HG02610 (cell line): Measurements from ENCODE around the gene BLOC1S6.

Experiments used
- ATAC-seq: cut with Tn5 transposase; IDR thresholded peaks from one replicate; pipeline ENCODE4 v1.9.1; 2021; ENCODE audit warnings: mild to moderate bottlenecking, moderate library complexity; ENCODE audit not compliant: unreplicated experiment

The BLOC1S6 gene

DNA sequence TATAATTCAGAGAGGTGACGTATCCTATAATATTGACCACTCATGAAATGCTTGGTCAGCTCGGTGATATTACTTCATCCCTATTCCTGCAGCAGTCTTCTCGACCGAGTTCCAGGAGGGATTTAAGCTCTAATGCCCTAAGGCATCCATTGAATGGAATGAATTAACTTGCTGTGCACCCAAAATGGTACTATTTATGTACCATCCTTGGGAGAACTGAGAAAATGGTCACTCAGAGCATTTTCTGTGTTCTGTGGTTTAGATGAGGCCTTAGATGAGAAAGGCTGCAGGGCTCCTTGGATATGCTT lies 638 bp downstream of the BLOC1S6 start:
- no peak for ATAC-seq

DNA sequence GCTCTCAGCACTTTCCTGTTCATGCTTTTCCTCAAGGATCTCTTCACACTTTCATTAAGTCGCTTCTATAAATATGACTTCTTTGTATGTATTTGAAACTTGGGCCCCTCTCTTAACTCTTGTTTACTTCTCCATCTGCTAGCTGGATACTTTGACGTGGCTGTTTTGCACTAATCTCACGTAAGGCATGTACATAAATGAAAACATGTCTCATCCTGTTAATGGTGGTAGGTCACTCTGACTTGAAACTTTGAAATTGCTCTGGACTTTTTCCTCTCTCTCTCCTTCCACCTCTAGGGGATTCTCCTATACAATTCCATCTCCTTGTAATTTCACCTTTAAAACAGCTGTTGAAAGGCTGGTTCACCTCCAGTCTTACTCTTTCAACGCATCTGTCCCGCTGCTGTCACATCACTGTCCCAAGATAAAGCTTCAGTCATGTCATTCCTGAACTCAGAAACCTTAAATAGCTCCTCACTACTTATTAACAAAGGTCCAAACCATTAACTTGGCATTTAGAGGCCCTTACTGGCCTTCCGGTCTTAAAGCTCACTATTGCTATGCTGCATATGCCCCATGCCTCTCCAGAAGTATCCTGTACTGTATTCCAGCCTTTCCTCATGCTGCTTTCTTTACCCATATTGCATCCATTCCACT lies 1.2 kb downstream of the BLOC1S6 start:
- ATAC-seq = no peak

DNA sequence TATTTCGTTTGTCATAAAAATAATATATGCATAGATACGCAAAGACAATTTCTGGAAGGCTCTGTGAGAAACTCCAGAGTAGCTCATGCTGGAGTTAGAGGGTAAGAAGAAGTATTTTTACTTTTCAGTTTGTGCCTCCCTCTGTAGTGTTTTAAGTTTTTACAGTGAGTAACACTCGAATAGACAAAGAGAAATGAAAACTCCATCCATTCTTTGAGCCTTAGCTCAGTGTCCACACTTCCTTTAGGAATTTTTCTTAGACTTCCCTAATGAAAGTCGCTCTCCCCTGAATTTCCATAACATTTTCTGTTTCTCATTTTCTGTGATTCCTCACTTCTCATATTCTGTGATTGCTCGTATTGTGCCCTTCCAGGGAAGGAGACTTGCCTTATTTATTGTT lies 2.1 kb downstream of the BLOC1S6 start:
- no peak for ATAC-seq

DNA sequence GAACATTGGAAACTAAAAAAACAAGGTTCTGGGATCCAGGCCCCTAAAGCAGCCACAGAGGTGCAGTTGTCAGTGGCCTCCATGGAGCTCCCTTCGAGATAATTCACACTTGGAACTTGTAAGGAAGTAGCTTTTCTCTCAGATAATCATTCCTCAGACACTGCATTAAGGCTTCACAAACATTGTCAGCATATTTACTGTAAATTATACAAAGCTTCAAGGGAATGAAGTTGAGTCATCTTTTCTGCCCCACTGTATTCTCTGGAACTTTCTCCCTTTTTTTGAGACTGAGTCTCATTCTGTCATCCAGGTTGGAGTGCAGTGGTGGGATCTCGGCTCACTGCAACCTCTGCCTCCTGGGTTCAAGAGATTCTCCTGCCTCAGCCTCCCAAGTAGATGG lies 7.1 kb downstream of the BLOC1S6 start:
- ATAC-seq = no peak

- ATAC-seq = no peak
These were observed 7.8 kb downstream of the BLOC1S6 start for GRCh38 chr15:45594835-45595530.

- no peak for ATAC-seq
These were observed 16.7 kb downstream of the BLOC1S6 start for GRCh38 chr15:45603881-45604280.

DNA sequence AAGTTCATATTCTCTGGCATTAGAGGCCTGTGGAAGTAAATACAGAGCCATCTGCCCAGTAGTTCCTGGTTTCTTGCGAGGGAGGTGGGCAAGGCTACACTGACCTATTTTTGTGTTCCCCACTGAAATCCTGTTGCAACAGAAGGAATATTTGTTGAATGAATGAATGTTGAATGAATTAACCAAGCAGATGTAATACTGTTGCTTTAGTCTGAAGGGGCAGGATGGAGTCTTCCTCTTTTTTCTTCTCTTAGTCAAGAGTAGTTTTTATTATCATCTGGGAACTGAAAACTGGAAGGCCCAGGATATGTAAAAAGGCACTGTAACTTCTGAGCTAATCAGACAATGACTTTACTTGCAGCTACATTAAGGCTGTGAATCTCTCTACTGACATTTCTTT lies 17.1 kb downstream of the BLOC1S6 start:
- no peak for ATAC-seq

GRCh38 chr15:45606413-45606812 lies 19.2 kb downstream of the BLOC1S6 start:
- ATAC-seq = no peak

DNA sequence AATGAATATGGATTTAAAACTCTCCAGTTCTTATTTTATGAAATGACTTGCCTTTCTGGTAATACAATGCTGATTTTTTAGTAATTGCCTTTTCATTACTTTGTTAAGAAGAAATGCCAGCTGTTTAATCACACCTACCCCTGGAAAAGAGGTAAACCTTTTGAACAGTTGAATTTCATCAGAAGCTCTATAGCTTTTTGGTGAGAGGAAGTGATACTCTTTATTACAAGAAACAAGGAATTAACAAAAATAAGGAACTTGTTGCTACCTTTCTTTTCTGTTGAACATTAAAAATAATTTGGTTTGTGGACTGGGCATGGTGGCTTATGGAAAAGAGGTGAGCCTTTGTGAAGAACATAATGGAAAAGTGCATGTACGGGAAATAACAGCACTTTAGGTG lies 19.7 kb downstream of the BLOC1S6 start:
- no peak for ATAC-seq

DNA sequence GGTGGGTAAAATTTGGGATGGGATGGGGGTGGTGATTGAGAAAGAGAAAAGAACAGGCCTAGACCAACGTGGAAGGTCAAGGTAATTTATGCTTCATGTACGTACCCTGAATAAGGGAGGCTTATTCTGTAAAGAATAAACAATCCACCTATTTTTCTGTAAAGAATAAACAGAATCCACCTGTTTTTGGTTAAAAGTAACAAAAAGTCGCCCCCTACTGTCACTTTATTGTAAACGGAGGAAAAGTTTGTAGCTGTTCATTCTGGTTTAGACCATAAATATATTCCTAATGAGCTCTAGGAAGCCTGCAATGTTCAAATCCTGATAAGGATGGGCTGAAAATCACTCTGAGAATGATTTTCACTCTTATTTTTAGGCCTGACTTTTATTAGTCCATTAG lies 24.1 kb downstream of the BLOC1S6 start:
- no peak for ATAC-seq

- peak; percentile 61 for ATAC-seq
These were observed 25.7 kb downstream of the BLOC1S6 start for GRCh38 chr15:45612790-45613415.

GRCh38 chr15:45616901-45617323 lies 29.7 kb downstream of the BLOC1S6 start:
- ATAC-seq = no peak

DNA sequence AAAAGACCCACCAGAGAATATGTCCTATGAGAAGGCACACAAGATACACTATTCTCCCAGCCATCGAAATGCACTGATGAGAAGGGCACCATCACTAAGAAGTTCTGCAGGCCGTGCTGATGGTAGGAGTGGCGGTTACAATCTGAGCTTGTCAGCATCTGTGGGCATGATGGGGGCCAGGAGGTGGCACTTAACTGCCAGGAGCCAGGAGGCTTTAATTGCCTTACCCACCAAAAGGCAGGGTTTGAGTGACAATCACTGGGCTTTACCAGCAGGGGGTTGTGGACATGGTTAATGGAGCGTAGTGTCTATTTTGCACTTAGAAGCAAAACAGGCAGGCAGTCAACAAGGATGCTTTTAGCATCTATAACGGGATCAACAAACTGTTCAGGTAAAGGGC lies 31.6 kb downstream of the BLOC1S6 start:
- no peak for ATAC-seq

DNA sequence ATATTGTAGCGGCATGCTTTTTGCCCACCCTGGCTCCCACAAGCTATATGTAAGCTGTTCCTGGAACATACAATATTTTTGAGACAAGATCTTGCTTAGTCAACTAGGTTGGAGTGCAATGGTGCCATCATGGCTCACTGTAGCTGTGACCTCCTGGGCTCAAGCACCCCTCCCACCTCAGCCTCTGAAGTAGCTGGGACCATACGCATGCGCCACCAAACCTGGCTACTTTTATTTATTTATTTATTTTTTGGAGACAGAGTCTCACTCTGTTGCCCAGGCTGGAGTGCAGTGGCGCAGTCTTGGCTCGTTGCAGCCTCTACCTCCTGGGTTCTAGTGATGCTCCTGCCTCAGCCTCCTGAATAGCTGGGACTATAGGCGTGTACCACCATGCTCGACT lies 41.0 kb downstream of the BLOC1S6 start:
- ATAC-seq = no peak

DNA sequence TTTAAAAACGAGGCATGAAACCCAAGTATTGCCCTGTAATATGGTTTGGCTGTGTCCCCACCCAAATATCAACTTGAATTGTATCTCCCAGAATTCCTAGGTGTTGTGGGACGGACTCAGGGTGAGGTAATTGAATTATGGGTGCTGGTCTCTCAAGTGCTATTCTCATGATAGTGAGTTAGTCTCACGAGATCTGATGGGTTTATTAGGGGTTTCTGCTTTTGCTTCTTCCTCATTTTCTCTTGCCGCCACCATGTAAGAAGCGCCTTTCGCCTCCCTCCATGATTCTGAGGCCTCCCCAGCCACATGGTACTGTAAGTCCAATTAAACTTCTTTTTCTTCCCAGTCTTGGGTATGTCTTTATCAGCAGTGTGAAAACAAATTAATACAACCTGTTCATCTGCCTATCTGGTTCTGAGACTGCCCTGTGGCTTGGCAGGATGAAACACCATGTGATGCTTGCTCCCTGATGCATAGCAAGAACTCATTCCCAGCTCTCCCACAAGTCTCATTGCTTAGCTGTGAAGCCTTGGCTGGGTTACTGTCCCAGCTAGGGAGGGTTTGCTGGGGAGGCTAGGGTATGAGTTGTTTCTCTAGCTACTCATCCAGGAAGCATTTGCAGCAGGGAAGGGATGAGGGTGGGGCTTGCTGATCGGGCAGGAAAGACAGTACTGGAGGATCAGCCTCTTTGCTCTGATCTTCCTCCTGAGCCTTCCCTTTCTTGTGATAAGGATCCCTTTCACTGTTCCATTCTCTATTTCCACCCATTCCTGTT lies 43.9 kb downstream of the BLOC1S6 start:
- no peak for ATAC-seq

DNA sequence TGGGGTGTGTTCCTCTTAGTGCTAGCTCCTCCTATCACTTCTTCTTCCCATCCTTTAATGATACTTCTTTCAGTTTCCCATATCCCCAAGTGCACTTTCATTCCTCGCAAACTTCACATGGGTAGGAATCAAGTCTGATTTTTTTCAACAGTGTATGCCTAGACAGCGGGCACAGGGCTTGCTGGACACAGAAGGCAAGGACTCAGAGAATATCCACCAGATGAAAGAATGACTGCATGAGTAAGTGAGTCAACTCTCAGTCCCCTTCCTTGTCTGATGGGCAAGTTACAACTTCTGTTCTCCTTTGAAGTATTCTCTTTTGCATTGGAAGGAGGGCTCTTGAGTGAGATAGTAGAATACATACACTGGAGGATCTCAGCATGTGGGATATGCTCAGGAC lies 44.6 kb downstream of the BLOC1S6 start:
- ATAC-seq = no peak

- ATAC-seq = peak; percentile 76
These were observed 47.4 kb downstream of the BLOC1S6 start, which contains the start of gene SQOR for GRCh38 chr15:45634432-45635190. Gene SQOR, plus strand, starts transcription at chr15:45635029. Its CDS starts 23,895 bp downstream, at chr15:45658924.

DNA sequence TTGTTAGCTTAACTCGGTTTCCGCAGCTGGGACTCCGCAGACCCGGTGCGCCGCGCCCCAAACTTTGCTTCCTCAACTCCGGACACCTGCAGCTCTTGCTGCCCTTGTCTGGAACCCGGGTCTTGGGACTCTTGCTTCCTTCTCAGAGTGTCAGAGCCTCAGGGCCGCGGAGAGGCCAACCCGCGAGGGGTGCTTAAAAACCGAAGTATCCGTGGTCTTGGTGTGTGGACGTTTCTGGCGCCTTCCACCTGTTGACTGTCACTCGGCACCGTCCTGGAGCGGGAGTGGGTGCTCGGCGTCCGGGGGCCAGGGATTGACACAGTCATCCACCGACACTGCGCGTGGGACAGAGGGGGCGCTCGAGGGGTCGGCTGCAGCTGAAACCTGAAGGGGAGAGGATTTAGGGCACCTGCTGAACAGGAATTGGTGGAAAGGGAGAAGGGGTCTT lies 48.0 kb downstream of the BLOC1S6 start:
- peak; percentile 41 for ATAC-seq

DNA sequence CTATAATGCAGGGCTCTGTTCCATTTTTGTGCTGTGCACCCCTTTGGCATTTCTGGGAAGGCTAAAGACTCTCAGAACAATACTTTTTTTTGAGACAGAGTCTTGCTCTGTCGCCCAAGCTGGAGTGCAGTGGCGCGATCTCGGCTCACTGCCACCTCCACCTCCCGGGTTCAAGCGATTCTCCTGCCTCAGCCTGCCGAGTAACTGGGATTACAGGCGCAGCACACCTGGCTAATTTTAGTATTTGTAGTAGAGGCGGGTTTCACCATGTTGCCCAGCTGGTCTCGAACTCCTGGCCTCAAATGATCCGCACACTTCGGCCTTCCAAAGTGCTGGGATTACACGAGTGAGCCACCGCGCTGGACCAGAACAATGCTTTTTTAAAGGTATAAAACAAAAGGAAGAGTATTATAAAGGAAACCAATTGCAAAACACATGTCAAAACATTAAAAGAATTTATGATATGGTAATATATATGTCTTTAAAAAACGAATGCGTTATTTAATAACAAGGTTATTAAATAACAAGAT lies 48.6 kb downstream of the BLOC1S6 start:
- no peak for ATAC-seq

- peak; percentile 0 for ATAC-seq
These were observed 50.0 kb downstream of the BLOC1S6 start for GRCh38 chr15:45637141-45637540.
